Esophagus muscularis mucosa (tissue), 3 donors: ENCODE results near the gene SPINT2.

Source experiments
- POLR2A ChIP-seq: fragments of 450-650 bp; IDR thresholded peaks from one replicate; pipeline ENCODE4 v1.6.1; 2017; ENCODE audit warnings: antibody characterized with exemption, moderate library complexity, mild to moderate bottlenecking, low read depth
- TF ChIP-seq, protein P1 (sequence below), 3 experiments: fragments of 200-600 bp in 2 of 3; fragments of 450-650 bp in 1 of 3; sonication (generic) in 2 of 3; IDR thresholded peaks; one replicate each; pipeline ENCODE4 v1.5.1; 2017 to 2019; ENCODE audit warnings: antibody characterized with exemption in 3 of 3, mild to moderate bottlenecking in 2 of 3, moderate library complexity in 1 of 3

- TF ChIP-seq POLR2A: no peak
- TF ChIP-seq, protein P1, sequence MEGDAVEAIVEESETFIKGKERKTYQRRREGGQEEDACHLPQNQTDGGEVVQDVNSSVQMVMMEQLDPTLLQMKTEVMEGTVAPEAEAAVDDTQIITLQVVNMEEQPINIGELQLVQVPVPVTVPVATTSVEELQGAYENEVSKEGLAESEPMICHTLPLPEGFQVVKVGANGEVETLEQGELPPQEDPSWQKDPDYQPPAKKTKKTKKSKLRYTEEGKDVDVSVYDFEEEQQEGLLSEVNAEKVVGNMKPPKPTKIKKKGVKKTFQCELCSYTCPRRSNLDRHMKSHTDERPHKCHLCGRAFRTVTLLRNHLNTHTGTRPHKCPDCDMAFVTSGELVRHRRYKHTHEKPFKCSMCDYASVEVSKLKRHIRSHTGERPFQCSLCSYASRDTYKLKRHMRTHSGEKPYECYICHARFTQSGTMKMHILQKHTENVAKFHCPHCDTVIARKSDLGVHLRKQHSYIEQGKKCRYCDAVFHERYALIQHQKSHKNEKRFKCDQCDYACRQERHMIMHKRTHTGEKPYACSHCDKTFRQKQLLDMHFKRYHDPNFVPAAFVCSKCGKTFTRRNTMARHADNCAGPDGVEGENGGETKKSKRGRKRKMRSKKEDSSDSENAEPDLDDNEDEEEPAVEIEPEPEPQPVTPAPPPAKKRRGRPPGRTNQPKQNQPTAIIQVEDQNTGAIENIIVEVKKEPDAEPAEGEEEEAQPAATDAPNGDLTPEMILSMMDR (IDR thresholded peaks at IDR 0.05): no peak
Observed at GRCh38 chr19:38306236-38306635, 41.9 kb downstream of the SPINT2 start.
